ENCODE results near the gene PCDHGC4.
A peak's percentile ranks its signal among the peaks of the same experiment; 100 is the strongest.

Gene PCDHGC4

GRCh38 chr5:141477815-141478214 lies 7.0 kb upstream of the PCDHGC4 start:
- peaks cover 28% of the 10 kb centered on the region for H3K27me3 ChIP-seq
- H3K9ac ChIP-seq = no peak overlapping the region; the same call in 1 of the 2 replicates
- peaks cover 51% of the 10 kb centered on the region for H3K4me1 ChIP-seq
- H3K36me3 ChIP-seq = peaks cover 4% of the 10 kb centered on the region; the same call in 1 of the 2 replicates
- no peak overlapping the region for H3K27ac ChIP-seq
- peaks cover 19% of the 10 kb centered on the region for H4K20me1 ChIP-seq
- TF ChIP-seq Cebpa-rat (IDR thresholded peaks at IDR 0.05) = no peak
- H3K9me3 ChIP-seq = no peaks in the 10 kb centered on the region
- H3K4me2 ChIP-seq = peak overlapping the region; percentile 84
- peak overlapping the region; percentile 79 for H3K4me3 ChIP-seq

DNA sequence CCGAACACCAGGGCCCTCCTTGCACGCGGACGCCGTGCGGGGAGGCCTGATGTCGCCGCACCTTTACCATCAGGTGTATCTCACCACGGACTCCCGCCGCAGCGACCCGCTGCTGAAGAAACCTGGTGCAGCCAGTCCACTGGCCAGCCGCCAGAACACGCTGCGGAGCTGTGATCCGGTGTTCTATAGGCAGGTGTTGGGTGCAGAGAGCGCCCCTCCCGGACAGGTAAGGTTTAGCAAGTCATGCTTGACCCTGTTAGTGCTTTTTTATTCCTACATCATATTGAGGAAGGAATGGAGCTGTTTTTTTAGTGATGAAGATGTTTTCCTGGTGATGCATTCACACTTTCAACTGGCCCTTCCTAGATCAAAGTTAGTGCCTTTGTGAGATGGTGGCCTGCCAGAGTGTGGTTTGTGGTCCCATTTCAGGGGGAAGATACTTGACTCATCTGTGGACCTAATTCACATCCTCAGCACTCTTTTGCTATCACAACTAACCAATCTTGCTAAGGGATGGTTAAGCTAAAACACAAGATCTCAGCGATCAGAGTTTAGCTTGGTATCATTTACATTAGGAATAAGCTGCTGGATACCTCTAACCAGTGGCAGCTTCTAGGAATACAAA lies 6.4 kb upstream of the PCDHGC4 start:
- TF ChIP-seq Cebpa-rat (IDR thresholded peaks at IDR 0.05) = no peak
- H3K27ac ChIP-seq = no peak overlapping the region

DNA sequence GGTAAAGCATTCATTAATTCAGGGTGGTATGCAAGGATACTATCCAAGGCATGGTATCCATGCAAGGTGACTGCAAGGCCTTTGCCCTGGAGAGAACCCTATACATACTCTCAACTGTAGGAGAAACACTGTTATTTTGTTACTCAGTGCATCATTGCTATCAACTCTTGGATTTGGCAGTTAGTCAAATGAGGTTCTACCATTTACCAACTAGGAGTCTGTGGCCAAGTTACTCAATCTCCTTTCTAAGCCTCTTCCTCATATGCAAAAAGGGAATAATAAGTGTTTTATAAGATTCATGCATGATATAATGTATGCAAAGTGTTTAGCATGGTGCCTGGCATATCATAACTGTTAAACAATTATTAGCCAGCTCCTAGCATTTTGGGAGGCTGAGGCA lies 5.1 kb upstream of the PCDHGC4 start:
- Histone ChIP-seq H3K9me3 (no peaks in the 10 kb centered on the region), H4K20me1 (peaks cover 19% of the 10 kb centered on the region), H3K4me3 (no peak overlapping the region), H3K36me3 (peaks cover 4% of the 10 kb centered on the region; the same call in 1 of the 2 replicates), H3K4me2 (peak overlapping the region; percentile 84), H3K27ac (no peak overlapping the region), H3K27me3 (peaks cover 28% of the 10 kb centered on the region), H3K4me1 (peaks cover 69% of the 10 kb centered on the region), H3K9ac (no peak overlapping the region)
- no peak for TF ChIP-seq Cebpa-rat (IDR thresholded peaks at IDR 0.05)

More for the DNA sequence above, 6.4 kb upstream of the PCDHGC4 start:
- peaks cover 28% of the 10 kb centered on the region for H3K27me3 ChIP-seq
- peaks cover 4% of the 10 kb centered on the region; the same call in 1 of the 2 replicates for H3K36me3 ChIP-seq
- 0 out of 2 replicates have a peak overlapping the region, but pooled peaks have one; percentile 33 for H3K9ac ChIP-seq
- peak overlapping the region; percentile 84 for H3K4me2 ChIP-seq
- peaks cover 57% of the 10 kb centered on the region for H3K4me1 ChIP-seq
- no peaks in the 10 kb centered on the region for H3K9me3 ChIP-seq
- peaks cover 19% of the 10 kb centered on the region for H4K20me1 ChIP-seq
- peak overlapping the region; percentile 79 for H3K4me3 ChIP-seq

GRCh38 chr5:141483902-141484301 lies 928 bp upstream of the PCDHGC4 start:
- Histone ChIP-seq H4K20me1 (peaks cover 11% of the 10 kb centered on the region), H3K27ac (no peak overlapping the region), H3K27me3 (no peaks in the 10 kb centered on the region), H3K4me1 (peaks cover 86% of the 10 kb centered on the region), H3K9ac (no peak overlapping the region), H3K4me2 (peak overlapping the region; percentile 96), H3K9me3 (0 out of 2 replicates have a peak, but pooled peaks cover 8% of the 10 kb centered on the region), H3K36me3 (peaks cover 28% of the 10 kb centered on the region), H3K4me3 (0 out of 2 replicates have a peak overlapping the region, but pooled peaks have one; percentile 71)
- no peak for TF ChIP-seq Cebpa-rat (IDR thresholded peaks at IDR 0.05)

GRCh38 chr5:141484310-141484640 lies 555 bp upstream of the PCDHGC4 start:
- Histone ChIP-seq H4K20me1 (peaks cover 11% of the 10 kb centered on the region), H3K4me2 (peak overlapping the region; percentile 96), H3K27ac (no peak overlapping the region), H3K9ac (peak overlapping the region; percentile 80; the same call in 1 of the 2 replicates), H3K27me3 (no peaks in the 10 kb centered on the region), H3K9me3 (0 out of 2 replicates have a peak, but pooled peaks cover 8% of the 10 kb centered on the region), H3K36me3 (peaks cover 32% of the 10 kb centered on the region), H3K4me3 (peak overlapping the region; percentile 71), H3K4me1 (peaks cover 86% of the 10 kb centered on the region)
- no peak for TF ChIP-seq Cebpa-rat (IDR thresholded peaks at IDR 0.05)

GRCh38 chr5:141485321-141486055 lies 658 bp downstream of the PCDHGC4 start:
- no peak for TF ChIP-seq Cebpa-rat (IDR thresholded peaks at IDR 0.05)
- H3K4me3 ChIP-seq = peak overlapping the region; percentile 71
- H3K27ac ChIP-seq = peak overlapping the region; percentile 75
- peaks cover 86% of the 10 kb centered on the region for H3K4me1 ChIP-seq
- 0 out of 2 replicates have a peak, but pooled peaks cover 8% of the 10 kb centered on the region for H3K9me3 ChIP-seq
- no peaks in the 10 kb centered on the region for H3K27me3 ChIP-seq
- peaks cover 11% of the 10 kb centered on the region; the same call in 1 of the 2 replicates for H4K20me1 ChIP-seq
- peak overlapping the region; percentile 96 for H3K4me2 ChIP-seq
- H3K36me3 ChIP-seq = peaks cover 44% of the 10 kb centered on the region
- peak overlapping the region; percentile 80 for H3K9ac ChIP-seq

GRCh38 chr5:141486091-141486490 lies 1.3 kb downstream of the PCDHGC4 start:
- Histone ChIP-seq H3K27me3 (no peaks in the 10 kb centered on the region), H3K9me3 (0 out of 2 replicates have a peak, but pooled peaks cover 8% of the 10 kb centered on the region), H3K9ac (no peak overlapping the region), H3K4me2 (peak overlapping the region; percentile 96), H3K4me1 (peaks cover 86% of the 10 kb centered on the region), H3K36me3 (peaks cover 44% of the 10 kb centered on the region), H4K20me1 (peaks cover 11% of the 10 kb centered on the region; the same call in 1 of the 2 replicates), H3K27ac (no peak overlapping the region), H3K4me3 (peak overlapping the region; percentile 71)
- no peak for TF ChIP-seq Cebpa-rat (IDR thresholded peaks at IDR 0.05)

GRCh38 chr5:141487131-141487530 lies 2.3 kb downstream of the PCDHGC4 start:
- peaks cover 11% of the 10 kb centered on the region; the same call in 1 of the 2 replicates for H4K20me1 ChIP-seq
- H3K4me3 ChIP-seq = no peak overlapping the region
- H3K27ac ChIP-seq = no peak overlapping the region; the same call in 1 of the 2 replicates
- H3K4me2 ChIP-seq = peak overlapping the region; percentile 96
- H3K4me1 ChIP-seq = peaks cover 90% of the 10 kb centered on the region
- H3K27me3 ChIP-seq = no peaks in the 10 kb centered on the region
- TF ChIP-seq Cebpa-rat (IDR thresholded peaks at IDR 0.05) = no peak
- no peak overlapping the region for H3K9ac ChIP-seq
- peaks cover 40% of the 10 kb centered on the region for H3K36me3 ChIP-seq
- 0 out of 2 replicates have a peak, but pooled peaks cover 8% of the 10 kb centered on the region for H3K9me3 ChIP-seq

DNA sequence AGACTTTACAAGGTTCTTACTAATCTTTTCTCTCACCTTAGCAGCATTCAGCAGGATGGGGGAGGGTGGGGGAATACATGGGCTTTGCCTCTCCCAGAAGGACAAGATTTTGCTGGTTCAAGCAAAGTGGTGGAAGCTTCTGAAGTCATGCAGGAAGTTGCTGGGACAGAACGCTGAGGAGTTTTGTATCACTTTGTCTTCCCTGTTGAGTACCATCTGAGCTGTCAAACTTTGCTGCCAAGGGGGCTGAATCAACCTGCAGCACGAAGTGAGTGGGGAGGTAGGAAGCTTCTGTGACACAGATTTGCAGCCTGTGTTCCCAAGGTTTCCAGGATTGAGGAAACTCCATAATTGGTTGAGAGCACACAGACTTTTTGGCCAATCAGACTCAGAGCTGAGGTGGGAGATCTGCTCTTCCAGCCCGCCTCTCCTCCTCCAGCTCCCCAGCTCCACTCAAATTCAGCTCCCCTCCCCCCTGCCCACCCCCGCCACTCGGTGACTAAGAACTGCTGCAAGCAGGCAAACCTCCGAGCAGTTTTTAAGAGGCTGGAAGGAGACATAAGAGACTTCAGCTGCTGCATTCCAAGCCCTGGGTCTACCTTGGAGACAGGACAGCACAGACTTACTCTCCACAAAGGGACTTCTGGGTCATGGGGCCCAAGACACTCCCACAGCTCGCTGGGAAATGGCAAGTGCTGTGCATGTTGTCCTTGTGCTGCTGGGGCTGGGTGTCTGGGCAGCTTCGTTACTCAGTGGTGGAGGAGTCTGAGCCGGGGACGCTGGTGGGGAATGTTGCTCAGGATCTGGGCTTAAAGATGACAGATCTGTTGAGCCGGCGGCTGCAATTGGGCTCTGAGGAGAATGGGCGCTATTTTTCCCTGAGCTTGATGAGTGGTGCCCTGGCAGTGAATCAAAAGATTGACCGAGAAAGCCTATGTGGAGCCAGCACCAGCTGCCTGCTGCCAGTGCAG lies 4.0 kb downstream of the PCDHGC4 start, which contains the start of gene PCDHGC5:
PCDHGC5 (plus strand) TSS at position 491 of the 971 bp plus-strand sequence; CDS start at position 651, 160 bp downstream.
- TF ChIP-seq Cebpa-rat (IDR thresholded peaks at IDR 0.05) = no peak
- 0 out of 2 replicates have a peak, but pooled peaks cover 8% of the 10 kb centered on the region for H3K9me3 ChIP-seq
- no peak within 1 kb of the TSS; the same call in 1 of the 2 replicates for H3K9ac ChIP-seq
- H3K27me3 ChIP-seq = no peaks in the 10 kb centered on the region
- no peak within 1 kb of the TSS for H3K27ac ChIP-seq
- peaks cover 40% of the 10 kb centered on the region for H3K36me3 ChIP-seq
- peaks cover 11% of the 10 kb centered on the region; the same call in 1 of the 2 replicates for H4K20me1 ChIP-seq
- H3K4me1 ChIP-seq = peaks cover 97% of the 10 kb centered on the region
- H3K4me2 ChIP-seq = peak within 1 kb of the TSS; percentile 96
- H3K4me3 ChIP-seq = no peak within 1 kb of the TSS
